ENCODE results near the gene SKAP1.

SKAP1 gene

GRCh38 chr17:48095611-48096010 lies 334.4 kb downstream of the SKAP1 start:
- DNase-seq, result no peak

GRCh38 chr17:48093341-48094045 lies 336.5 kb downstream of the SKAP1 start:
- DNase-seq, result no peak

GRCh38 chr17:48084932-48085331 lies 345.1 kb downstream of the SKAP1 start:
- DNase-seq, result no peak

Data from stimulated activated CD4-positive, alpha-beta T cell treated with anti-CD3 and anti-CD28 coated beads, Interleukin-15, amount 100 ng/mL, for 24 hours (primary cell).